ENCODE measurements around the gene SAMM50. TPM values are rescaled to one million over a fixed set of nuclear protein-coding genes. Genes with fewer than 3 reads are reported as not detected.

The SAMM50 gene
- total and polyA plus RNA-seq, 2 experiments from 2014 or later, result 58.6 to 60.3 TPM

DNA sequence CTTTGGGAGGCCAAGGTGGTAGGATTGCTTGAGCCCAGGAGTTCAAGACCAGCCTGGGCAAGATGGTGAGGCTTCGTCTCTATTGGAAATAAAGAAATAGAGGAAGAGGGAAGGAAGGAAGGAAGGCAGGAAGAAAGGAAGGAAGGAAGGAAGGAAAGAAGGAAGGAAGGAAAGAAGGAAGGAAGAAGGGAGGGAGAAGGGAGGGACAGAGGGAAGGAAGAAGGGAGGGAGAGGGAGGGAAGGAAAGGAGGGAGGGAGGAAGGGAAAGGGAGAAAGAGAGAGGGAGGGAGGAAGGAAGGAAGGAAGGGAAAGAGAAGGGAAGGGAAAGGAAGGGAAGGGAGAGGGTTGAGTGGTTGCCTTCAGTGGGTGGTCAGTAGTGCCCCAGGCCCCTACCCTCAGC is 45.5 kb upstream of the SAMM50 start (continued):
- TF ChIP-seq, protein P1, sequence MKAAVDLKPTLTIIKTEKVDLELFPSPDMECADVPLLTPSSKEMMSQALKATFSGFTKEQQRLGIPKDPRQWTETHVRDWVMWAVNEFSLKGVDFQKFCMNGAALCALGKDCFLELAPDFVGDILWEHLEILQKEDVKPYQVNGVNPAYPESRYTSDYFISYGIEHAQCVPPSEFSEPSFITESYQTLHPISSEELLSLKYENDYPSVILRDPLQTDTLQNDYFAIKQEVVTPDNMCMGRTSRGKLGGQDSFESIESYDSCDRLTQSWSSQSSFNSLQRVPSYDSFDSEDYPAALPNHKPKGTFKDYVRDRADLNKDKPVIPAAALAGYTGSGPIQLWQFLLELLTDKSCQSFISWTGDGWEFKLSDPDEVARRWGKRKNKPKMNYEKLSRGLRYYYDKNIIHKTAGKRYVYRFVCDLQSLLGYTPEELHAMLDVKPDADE (IDR thresholded peaks at IDR 0.05), result no peak
- no peak for TF ChIP-seq ZNF331 (CRISPR knock-in tag; IDR thresholded peaks at IDR 0.05; ENCODE audit: low read depth)
- TF ChIP-seq, protein P2, sequence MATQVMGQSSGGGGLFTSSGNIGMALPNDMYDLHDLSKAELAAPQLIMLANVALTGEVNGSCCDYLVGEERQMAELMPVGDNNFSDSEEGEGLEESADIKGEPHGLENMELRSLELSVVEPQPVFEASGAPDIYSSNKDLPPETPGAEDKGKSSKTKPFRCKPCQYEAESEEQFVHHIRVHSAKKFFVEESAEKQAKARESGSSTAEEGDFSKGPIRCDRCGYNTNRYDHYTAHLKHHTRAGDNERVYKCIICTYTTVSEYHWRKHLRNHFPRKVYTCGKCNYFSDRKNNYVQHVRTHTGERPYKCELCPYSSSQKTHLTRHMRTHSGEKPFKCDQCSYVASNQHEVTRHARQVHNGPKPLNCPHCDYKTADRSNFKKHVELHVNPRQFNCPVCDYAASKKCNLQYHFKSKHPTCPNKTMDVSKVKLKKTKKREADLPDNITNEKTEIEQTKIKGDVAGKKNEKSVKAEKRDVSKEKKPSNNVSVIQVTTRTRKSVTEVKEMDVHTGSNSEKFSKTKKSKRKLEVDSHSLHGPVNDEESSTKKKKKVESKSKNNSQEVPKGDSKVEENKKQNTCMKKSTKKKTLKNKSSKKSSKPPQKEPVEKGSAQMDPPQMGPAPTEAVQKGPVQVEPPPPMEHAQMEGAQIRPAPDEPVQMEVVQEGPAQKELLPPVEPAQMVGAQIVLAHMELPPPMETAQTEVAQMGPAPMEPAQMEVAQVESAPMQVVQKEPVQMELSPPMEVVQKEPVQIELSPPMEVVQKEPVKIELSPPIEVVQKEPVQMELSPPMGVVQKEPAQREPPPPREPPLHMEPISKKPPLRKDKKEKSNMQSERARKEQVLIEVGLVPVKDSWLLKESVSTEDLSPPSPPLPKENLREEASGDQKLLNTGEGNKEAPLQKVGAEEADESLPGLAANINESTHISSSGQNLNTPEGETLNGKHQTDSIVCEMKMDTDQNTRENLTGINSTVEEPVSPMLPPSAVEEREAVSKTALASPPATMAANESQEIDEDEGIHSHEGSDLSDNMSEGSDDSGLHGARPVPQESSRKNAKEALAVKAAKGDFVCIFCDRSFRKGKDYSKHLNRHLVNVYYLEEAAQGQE (IDR thresholded peaks at IDR 0.05; ENCODE audit: unreplicated experiment), result no peak

DNA sequence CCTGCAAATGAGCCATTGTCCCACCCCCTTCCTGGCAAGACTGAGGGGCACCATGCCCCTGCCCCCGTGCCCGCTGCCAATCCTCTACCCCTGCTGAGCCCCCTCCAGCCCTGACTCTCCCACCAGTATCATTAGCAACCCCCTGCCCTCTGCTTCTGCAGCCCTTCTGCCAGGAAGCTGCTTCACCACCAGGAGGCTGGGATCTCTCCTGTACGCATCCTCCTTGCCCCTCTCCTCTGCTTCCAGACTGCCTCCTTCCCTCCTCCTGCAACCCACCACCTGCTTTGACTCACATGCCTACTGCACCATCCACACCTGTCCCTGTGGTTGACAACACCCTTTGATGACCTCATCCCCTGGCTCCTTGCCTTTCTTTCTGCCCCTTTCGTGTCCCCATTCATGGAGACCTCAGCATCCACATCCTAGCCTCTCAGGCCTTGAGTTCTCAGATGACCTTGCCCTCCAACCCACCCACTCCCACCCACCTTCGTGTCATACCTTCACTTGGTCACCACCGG is 45.0 kb upstream of the SAMM50 start:
- Histone ChIP-seq H3K9me2 (ENCODE audit: insufficient read depth) (peaks cover 8% of the 10 kb centered on the region; the same call in 1 of the 2 replicates), H2AFZ (no peak overlapping the region), H3K27ac (ENCODE audit: low read depth) (no peak overlapping the region), H3K4me3 (no peak overlapping the region), H3K4me2 (no peak overlapping the region), H3K27me3 (ENCODE audit: insufficient read depth) (no peaks in the 10 kb centered on the region), H3F3A (replicated peaks; ENCODE audit: low read depth) (no peaks in the 10 kb centered on the region), H4K20me1 (replicated peaks; ENCODE audit: insufficient read depth) (no peaks in the 10 kb centered on the region), H3K79me2 (replicated peaks; ENCODE audit: insufficient read depth) (no peaks in the 10 kb centered on the region), H3K4me1 (ENCODE audit: insufficient read depth) (no peaks in the 10 kb centered on the region), H3K36me3 (ENCODE audit: insufficient read depth) (no peaks in the 10 kb centered on the region)
- Mint-ChIP-seq H3K9me3 (peaks cover 17% of the 10 kb centered on the region), H3K27me3 (ENCODE audit: insufficient read depth, low read depth, poor library complexity) (peaks cover 14% of the 10 kb centered on the region), H3K36me3 (ENCODE audit: low read depth) (0 out of 3 replicates have a peak, but pooled peaks cover 2% of the 10 kb centered on the region), H3K4me1 (peaks cover 5% of the 10 kb centered on the region; the same call in 2 of the 3 replicates), H3K4me3 (no peak overlapping the region), H3K27ac (no peak overlapping the region)
- TF ChIP-seq, protein P1 (IDR thresholded peaks at IDR 0.05), result no peak
- TF ChIP-seq ZNF331 (CRISPR knock-in tag; IDR thresholded peaks at IDR 0.05; ENCODE audit: low read depth), result no peak
- no peak for ATAC-seq
- DNase-seq (ENCODE audit: low spot score), result no peak

DNA sequence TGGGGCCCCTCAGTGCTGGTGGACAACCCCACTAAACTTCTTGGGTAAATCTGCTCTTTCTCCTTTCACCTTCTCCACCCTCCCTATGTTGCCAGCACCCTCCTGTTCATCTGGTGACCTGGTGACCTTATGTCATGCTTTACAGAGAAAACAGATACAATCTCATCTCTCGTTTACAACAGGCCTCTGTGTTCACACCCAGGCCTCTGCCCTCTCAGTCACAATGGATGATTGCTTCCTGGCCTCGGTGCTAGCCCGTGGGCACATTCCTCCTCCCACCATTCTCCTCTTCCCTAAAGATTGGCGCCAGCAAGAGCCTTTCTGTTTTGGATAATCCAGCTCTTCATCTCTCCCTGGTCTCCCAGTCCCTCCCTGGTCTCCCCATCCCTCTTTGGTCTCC is 43.9 kb upstream of the SAMM50 start:
- no peak overlapping the region for H3K27ac ChIP-seq (ENCODE audit: low read depth)
- no peak overlapping the region for H2AFZ ChIP-seq
- H3F3A ChIP-seq (replicated peaks; ENCODE audit: low read depth), result no peaks in the 10 kb centered on the region
- no peak for DNase-seq (ENCODE audit: low spot score)
- H3K27me3 ChIP-seq (ENCODE audit: insufficient read depth), result no peaks in the 10 kb centered on the region
- H3K79me2 ChIP-seq (replicated peaks; ENCODE audit: insufficient read depth), result no peaks in the 10 kb centered on the region
- H3K4me1 ChIP-seq (ENCODE audit: insufficient read depth), result no peaks in the 10 kb centered on the region
- Mint-ChIP-seq H3K4me3 (no peak overlapping the region), H3K9me3 (peaks cover 21% of the 10 kb centered on the region), H3K4me1 (peaks cover 5% of the 10 kb centered on the region; the same call in 2 of the 3 replicates), H3K27me3 (ENCODE audit: insufficient read depth, low read depth, poor library complexity) (peaks cover 14% of the 10 kb centered on the region), H3K36me3 (ENCODE audit: low read depth) (0 out of 3 replicates have a peak, but pooled peaks cover 2% of the 10 kb centered on the region), H3K27ac (no peak overlapping the region)
- peaks cover 8% of the 10 kb centered on the region; the same call in 1 of the 2 replicates for H3K9me2 ChIP-seq (ENCODE audit: insufficient read depth)
- ATAC-seq, result no peak
- H3K4me2 ChIP-seq, result no peak overlapping the region
- H4K20me1 ChIP-seq (replicated peaks; ENCODE audit: insufficient read depth), result no peaks in the 10 kb centered on the region
- no peak overlapping the region for H3K4me3 ChIP-seq
- H3K36me3 ChIP-seq (ENCODE audit: insufficient read depth), result no peaks in the 10 kb centered on the region
- no peak for TF ChIP-seq JUNB (IDR thresholded peaks at IDR 0.05; ENCODE audit: unreplicated experiment)
- TF ChIP-seq, protein P3, sequence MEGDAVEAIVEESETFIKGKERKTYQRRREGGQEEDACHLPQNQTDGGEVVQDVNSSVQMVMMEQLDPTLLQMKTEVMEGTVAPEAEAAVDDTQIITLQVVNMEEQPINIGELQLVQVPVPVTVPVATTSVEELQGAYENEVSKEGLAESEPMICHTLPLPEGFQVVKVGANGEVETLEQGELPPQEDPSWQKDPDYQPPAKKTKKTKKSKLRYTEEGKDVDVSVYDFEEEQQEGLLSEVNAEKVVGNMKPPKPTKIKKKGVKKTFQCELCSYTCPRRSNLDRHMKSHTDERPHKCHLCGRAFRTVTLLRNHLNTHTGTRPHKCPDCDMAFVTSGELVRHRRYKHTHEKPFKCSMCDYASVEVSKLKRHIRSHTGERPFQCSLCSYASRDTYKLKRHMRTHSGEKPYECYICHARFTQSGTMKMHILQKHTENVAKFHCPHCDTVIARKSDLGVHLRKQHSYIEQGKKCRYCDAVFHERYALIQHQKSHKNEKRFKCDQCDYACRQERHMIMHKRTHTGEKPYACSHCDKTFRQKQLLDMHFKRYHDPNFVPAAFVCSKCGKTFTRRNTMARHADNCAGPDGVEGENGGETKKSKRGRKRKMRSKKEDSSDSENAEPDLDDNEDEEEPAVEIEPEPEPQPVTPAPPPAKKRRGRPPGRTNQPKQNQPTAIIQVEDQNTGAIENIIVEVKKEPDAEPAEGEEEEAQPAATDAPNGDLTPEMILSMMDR (conservative IDR thresholded peaks at IDR 0.05; ENCODE audit: low read depth in 2 of 2), result no peak
- no peak for TF ChIP-seq ZNF331 (CRISPR knock-in tag; IDR thresholded peaks at IDR 0.05; ENCODE audit: low read depth)
- TF ChIP-seq EZH2phosphoT487 (IDR thresholded peaks at IDR 0.05; ENCODE audit: unreplicated experiment), result no peak
- TF ChIP-seq, protein P2 (IDR thresholded peaks at IDR 0.05; ENCODE audit: unreplicated experiment), result no peak
- no peak for TF ChIP-seq NANOG (IDR thresholded peaks at IDR 0.05; ENCODE audit: borderline replicate concordance)
- TF ChIP-seq, protein P1 (IDR thresholded peaks at IDR 0.05), result no peak
- no peak for TF ChIP-seq ZNF114 (CRISPR knock-in tag; IDR thresholded peaks at IDR 0.05)
